HT-29 (cell line): ENCODE measurements around the gene XPA. TPM values are rescaled to one million over a fixed set of nuclear protein-coding genes. Genes with fewer than 3 reads are reported as not detected.
A peak's percentile ranks its signal among the peaks of the same experiment; 100 is the strongest.
"Not testable (repeated sequence)": the region's sequence is repeated elsewhere in the genome, so short reads cannot be mapped to it uniquely, and the experiment has no call there.

Experiments used
- DNase-seq: peaks from one replicate; pipeline ENCODE4 v3.0.0-alpha.2; 2015; ENCODE audit warnings: low spot score
- total RNA-seq: library from RNA; depleted of rRNA; stranded (reverse); fragments of >200 nt; shearing (Covaris generic); gene quantifications from 2 replicates; pipeline ENCODE4 v1.2.3, GENCODE V29; 2014

The XPA gene
- total RNA-seq, 1 experiment from 2014 or later: 7.1 TPM

DNA sequence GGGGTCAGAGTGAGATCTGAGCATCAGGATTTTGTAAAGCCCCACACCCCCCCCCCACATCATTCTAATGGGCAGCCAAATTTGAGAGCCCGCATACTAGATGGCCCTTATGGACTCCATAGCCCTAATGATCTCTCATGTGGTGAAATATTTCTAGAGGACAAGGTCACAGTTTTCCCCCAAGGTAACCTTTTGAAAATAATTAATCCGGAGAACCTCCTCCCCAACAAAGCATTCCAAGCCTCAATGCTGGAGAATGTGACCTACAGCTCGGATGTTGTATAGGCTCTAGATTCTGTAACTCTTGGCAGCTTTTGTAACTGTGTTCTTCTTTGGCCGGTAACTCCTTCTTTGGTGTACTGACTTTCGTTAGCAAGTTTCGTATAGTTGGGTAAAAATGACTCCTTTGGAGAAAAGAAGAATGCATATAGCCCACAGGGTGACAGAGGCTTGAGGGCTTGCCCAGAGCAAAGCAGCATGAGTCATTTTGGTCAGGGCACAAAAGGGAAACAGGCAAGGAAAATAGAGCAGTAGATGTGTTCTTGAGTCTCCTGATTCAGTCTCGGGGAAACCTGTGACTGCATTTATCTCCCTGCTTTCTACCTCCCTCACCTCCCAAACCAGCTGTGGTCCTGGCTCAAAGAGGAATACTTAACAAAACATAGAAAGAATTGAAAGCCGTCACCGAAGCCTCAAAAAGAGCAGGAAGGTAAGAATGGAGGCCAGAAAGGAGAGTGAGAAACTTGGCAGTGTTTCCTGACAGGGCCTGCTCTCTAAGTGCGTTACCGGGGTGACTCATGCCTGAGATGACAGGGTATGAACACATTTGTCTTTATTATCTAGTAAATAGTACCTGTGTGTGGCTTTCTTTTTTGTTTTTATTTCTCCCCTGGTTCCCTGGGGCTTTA is 6.6 kb upstream of the XPA start:
- DNase-seq: peak; percentile 73

DNA sequence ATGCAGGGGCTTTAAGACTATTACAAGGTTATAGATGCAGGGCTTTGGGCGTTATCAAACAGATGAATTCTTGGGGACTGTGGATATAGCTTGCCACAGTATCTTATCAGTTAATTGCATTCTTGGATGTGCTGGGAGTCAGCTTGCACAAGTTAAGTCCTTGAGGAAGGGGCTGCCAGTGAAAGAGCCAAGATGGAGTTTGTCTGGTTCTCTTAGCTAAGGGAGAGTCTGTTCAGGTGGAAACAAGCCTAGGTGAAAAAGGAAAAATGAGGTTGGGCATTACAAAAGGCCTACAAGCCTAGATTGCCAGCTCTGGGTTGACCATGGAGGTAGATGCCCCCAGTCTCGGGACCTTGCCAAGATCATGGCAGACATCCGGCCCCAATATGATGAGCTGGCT is 2.7 kb upstream of the XPA start:
- DNase-seq: not testable (repeated sequence)

DNA sequence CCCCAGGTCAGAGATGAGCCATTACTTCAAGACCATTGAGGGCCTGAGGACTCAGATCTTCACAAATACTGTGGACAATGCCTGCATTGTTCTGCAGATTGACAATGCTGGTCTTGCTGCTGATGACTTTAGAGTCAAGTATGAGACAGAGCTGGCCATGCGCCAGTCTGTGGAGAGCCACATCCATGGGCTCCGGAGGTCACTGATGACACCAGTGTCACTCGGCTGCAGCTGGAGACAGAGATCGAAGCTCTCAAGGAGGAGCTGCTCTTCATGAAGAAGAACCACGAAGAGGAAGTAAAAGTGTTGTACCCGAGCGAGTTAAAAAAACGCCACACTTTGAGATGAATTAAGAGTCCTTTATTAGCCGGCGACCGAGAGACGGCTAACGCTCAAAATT is 2.1 kb upstream of the XPA start:
- not testable (repeated sequence) for DNase-seq

DNA sequence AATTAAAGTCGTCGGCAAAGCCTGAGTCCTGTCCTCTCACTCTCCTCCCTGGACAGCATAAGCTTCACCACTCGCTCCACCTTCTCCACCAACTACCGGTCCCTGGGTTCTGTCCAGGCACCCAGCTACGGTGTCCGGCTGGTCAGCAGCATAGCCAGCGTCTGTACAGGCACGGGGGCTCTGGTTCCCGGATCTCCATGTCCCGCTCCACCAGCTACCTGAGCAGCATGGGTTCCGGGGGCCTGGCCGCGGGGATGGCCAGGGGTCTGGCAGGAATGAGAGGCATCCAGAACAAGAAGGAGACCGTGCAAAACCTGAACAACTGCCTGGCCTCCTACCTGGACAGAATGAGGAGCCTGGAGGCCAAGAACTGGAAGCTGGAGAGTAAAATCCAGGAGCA is 1.7 kb upstream of the XPA start:
- no peak for DNase-seq

DNA sequence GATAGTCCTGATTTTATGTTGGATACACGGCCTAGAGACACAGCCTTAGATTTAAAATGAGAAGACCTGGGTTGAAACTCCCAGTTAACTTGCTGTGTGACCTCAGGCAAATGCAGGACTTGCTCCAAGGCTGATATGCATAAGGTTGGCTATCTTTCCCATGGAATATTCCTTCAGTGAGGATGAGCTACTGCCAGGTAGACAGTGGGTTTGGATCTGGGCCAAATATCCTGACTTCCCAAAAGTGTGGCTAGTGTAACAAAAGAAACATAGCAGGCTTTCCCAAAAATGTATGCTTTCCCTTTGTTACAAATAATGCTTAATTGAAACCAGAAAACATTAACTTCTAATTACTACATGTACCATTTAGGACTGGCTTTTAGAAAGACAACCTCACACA is 697 bp upstream of the XPA start:
- no peak for DNase-seq

DNA sequence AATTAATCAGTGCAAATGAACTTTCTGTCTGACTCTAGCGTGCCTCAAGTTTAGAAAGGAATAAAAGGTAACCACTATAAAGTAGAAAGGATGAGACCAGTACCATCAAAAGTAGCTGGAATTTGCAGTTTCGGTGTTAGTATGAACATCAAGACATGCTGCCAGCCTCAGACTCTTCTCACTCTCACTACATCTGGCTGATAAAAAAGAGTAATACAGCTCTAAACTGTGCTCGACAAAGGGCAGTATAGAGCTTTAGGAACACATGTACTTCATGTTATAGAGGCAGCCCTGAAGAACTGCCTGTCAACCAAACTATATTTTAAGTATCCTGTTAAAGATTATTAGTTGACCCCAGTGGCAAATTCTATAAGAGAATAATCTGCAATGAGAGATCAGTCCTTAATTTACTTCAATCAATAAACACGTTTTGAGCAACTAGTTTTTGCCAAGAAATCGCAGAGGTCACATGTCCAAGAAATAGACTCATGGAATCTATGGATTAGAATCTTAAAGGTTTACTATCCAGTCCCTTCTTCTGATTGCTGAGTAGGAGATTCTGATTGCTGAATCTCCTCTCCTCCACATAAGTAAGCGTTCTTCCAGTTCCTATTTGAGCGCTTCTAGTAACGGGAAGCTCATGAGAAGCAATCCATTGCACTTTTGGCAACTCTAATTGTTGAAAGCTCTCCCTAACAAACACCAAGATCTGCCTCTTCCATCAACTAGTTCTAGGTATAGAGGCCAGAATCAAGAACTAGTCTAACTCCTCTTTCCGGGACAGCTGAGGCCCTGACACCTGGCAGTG is 941 bp downstream of the XPA start:
- peak; percentile 60 for DNase-seq

DNA sequence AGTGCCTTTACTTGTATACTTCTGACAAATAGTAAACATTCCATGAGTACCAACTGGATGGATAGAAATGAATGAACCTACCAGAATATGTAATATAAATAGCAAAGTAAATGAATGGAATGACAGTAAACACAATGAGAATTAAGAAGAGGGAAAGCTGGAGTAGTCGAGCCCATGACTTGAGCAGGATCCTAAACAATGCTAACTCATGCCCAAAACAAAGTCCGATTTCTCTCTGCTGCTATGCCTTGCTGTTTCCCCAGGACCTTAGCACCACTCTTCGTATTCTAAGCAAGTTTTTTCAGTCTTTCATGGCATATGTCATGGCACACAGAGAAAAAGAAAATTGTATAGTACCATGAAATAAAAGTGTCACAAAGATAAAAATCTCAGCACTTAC is 1.8 kb downstream of the XPA start:
- DNase-seq: no peak

DNA sequence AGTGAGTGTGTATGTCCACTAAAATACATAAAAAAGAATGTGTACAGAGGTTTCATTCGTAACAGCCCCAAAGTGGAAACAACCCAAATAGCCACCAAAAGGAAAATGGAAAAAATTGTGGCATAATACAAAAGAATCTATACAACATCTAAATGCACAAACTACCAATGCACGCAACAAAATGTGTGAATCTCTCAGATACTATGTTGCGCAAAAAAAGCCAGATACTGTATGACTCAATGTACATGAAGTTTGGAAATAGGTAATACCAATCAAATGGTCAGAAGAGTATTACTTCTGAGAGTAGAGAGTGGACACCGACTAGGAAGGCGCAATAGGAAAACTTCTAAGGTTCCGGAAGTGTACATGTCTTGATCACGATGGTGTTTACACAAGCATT is 2.4 kb downstream of the XPA start:
- no peak for DNase-seq

DNA sequence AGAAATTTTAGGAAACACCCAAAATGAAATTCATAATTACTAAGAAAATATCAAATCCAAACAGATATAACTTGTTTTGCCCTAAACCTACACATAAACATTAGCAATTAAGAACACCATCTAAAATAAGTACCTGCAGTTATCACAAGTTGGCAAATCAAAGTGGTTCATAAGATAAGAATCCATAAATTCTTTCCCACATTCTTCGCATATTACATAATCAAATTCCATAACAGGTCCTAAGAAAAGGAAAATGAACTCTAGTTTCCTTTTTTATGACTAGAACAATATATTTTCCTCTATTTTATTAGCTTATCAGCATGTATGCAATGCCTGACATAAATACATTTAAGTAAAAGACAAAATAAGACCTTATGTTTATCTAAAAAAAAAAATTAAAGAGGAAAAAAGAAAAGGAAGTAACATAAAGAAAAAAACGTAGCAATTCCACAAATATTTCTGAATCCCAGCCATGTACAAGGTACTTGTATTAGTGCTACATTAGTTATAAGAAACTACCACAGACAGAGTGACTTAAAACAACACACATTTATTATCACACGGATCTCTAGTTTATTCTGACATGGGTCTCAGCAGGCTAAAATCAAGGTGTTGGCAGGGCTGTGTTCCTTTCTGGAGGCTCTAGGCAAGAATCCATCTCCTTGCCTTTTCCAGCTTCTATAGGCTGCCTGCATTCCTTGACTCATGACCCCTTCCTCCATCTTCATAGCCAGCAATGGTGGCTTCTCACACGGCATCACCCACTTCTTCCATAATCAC is 7.5 kb downstream of the XPA start:
- no peak for DNase-seq

DNA sequence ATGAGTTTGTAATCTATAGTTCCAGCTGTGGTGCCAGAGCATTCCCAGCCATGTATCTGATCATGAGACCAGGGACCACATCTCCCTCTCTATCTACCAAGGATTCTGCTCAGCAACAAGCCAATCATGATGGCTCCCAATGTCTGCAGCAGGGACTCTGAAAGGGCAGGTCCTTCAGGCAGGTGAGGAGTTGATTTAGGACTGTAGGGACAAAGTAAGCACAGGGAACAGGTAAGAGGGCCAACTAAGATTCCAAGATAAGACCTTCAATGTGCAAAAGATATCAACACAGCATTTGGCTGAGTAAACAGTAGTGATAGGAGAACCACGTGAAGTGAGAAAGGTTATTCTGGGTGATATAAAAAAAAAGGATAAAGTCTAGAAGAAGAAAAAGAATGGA is 8.5 kb downstream of the XPA start:
- no peak for DNase-seq

DNA sequence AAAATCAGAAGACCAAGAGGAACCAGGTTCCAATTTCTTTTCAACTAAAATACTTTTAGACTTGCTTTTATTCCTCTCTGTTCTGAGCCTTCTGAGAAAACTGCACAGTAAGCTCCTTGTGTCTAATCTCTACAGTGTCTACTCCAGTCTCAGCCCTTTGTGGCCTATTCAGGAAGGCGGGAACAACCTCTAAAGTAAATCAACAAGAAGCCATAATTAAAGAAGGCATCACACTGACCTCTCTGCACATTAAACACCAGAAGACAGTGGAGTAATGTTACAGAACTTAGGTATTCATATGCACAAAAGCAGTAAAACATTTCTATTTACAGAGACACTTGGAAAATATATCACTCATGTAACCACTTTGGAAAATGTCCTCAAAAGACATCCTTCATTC is 14.9 kb downstream of the XPA start:
- DNase-seq: no peak

DNA sequence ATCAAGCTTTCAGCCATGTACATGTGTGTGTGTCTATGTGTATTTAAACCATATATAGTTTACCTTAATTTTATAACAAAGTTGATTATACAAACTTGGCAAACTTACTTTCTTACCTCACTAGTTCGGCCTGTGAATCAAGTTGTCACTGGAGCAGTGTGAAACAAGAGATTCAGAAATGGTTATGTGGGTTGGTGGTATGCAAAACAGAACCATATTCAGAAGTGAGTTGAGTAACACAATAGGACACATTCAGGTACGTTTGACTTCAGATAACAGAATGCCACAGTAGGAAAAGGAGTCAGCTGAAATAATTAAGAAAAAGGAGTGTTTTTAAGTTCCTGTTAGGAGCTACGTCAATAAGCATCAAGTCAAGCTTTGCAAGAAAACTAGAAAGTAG is 21.5 kb downstream of the XPA start:
- DNase-seq: no peak

DNA sequence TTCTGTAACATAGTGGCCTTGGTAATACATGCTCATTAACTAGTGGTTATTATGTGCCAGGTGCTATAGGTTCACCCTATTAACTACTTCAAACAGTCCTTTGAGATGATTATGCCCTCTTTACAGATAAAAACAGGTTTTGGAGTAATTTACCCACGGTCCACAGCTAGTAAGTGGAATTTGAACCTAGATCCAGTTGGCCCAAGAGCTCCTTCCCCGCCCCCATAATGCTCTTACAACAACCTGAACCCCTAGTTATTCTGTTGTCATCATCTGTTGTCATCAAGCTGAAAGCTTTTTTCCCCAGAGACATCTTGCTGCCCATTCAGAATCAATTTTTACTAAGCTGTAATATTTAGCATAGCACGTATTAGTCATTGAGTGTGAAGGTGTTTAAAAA is 23.2 kb downstream of the XPA start:
- DNase-seq: no peak

DNA sequence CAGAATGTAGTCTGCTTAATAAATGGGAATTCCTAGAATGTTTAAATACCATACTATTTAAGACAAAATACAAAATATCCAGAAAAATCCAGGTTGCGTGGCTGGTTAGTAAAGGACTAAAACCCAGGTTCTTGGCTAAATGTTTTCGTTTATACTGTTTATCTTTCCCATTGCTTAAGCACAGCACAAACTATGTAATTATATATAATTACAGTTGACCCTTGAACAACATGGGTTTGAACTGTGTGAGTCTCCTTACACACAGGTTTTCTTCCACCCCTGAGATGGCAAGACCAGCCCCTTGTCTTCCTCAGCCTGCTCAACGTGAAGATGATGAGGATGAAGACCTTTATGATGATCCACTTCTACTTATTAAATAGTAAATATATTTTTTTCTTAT is 24.7 kb downstream of the XPA start:
- DNase-seq: no peak

DNA sequence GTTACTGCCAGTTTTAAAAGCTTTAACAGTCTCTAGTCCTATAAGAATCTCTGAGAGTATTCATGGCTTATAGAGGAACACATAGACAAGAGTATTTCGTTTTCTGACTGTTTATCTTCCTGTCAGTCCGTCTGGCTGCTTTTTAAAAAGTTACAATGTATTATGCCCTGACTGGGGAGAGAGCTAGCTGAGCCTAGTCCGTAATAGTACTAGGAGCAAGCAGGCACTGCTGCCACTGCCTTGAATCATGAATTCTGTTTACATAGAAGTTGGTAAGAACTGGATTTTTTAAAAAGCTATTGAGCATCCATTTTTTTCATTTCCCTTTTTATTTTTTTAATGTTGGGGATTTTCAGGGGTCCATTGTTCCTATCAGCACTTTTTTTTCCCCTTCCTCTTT is 26.6 kb downstream of the XPA start:
- DNase-seq: no peak

DNA sequence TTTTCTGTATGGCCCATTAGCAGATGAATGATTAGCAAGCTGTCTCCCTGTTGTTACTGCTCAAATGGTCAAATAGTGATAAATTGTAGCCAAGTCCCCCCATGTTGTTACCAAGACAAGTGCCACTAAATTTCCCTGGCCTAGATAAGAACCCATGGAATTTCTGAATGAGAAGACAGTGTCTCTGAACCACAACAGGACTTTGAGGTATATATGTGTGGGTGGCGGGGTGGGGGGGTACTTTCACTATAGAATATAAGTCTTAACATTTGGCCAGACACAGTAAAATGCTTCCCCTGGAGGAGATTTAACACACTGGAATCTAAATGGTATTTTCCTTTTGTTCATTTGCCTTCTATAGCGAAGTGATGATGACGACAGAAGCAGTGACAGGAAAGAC is 28.7 kb downstream of the XPA start:
- DNase-seq: no peak

DNA sequence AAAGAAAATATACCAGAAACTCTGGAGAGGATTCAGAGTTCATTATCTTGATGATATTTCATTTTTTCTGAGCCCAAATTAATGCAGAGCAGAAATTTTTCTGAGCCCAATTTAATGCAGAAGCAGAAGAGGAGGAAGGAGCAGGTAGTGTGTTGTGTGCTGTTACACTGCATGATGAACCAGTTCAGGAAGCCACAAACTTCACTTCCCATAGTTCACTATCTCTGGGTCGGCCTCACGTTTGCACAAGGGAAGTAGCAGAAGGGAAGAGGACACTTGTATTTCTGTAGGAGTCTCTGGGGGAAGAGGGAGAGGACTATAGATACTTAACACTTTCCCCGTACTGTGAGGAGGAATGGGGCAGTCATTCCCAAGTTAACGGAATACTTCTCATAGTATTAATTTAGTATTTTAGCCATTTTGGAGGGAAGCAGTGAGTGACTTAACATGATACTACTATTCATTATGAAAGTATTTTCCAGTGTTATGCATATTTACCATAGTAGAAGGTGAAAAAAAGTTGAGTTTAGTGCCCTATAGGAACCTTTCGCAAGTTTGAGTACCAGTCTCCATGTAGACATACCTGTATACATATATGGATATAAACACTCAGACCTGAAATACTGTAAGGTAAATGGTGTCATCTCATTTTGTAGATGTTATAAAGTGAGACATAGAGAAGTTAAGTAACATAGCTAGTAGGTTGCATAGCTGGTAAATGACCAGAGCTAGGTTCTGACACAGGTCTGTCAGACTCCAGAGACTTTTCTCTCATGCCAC is 30.0 kb downstream of the XPA start:
- DNase-seq: no peak

DNA sequence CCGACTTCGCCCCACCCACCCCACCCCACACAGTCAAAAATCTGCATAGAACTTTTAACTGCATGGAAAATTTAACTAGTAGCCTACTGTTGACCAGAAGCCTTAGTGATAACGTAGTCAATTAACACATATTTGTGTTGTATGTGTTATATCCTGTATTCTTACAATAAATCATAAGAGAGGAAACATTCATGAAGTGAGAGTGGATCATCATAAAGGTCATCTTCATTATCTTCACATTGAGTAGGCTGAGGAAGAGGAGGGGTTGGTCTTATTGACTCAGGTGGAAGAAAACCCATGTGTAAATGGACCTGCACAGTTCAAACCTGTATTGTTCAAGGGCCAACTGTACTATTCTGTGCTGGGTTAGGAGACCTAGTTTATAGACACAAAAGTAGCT is 31.4 kb downstream of the XPA start:
- no peak for DNase-seq

DNA sequence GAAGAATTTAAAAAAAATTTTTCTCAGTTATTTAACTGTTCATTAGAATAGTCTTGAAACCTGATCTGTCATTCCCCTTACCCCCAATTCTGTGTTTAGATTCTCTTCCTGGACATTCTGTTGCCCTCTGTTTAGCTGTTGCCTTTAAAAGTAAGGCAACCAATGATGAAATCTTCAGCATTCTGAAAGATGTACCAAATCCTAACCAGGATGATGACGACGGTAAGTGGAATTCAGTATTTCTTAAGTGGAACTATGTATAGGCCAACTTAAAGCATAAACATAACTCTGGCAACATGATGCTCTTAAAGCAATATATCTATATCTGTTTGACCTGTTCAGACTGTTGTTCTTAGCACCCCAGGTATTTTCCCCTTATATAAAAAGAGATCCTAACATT is 36.3 kb downstream of the XPA start:
- no peak for DNase-seq

DNA sequence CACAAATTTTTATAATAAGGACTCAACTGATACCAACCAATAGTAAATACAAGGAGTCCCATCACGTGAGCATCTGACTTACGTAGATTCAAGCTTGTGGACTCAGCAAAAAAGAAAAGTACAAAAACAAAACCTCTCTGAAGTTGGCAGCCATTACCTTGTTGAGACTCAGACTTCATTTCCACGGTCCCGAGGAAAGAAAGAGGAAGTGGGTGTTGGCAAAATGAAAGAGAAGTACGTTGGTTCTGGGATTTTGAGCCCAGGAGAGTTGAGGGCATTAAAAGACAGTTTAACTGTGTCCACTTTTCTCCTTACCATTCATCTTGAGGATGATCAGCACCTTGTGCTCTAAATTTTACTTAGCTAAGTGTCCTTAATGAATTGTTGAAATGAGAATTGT is 36.8 kb downstream of the XPA start:
- DNase-seq: no peak

DNA sequence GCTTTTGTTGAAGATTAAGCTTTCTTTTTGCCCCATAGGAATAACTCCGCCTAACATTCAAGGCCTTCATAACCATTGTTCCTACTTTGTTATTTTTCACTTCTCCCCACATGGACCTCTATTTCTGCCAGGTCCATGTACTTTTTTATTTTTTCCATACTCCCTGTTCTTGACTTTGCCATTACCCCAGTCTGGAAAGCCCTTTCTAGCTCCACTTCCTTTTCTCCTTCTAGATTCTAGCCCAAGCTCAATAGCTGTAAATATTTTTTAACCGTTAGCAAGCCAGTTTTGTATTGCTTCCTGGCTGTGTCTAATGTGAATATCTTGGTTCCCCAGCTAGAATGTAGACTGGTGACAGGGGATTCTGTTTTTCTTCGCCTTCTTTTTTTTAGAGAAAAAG is 37.4 kb downstream of the XPA start:
- DNase-seq: no peak
